Mammary epithelial cell (primary cell): ENCODE data around the gene CKMT2.

Experiments used
- EZH2 ChIP-seq: IDR thresholded peaks from 2 replicates; pipeline ENCODE4 v1.6.1; 2012; ENCODE audit warnings: low read length, inconsistent platforms, borderline replicate concordance
- TF ChIP-seq, protein P1 (sequence below), 2 donors: IDR thresholded peaks in 1 of 2; conservative IDR thresholded peaks in 1 of 2; 2 replicates each; pipeline ENCODE4 v1.5.1; 2011 to 2012; ENCODE audit warnings: inconsistent platforms in 2 of 2, low read length in 2 of 2, mild to moderate bottlenecking in 2 of 2, control low read depth in 1 of 2, low read depth in 1 of 2; ENCODE audit not compliant: insufficient read depth in 1 of 2; ENCODE audit errors: extremely low read depth in 1 of 2

DNA sequence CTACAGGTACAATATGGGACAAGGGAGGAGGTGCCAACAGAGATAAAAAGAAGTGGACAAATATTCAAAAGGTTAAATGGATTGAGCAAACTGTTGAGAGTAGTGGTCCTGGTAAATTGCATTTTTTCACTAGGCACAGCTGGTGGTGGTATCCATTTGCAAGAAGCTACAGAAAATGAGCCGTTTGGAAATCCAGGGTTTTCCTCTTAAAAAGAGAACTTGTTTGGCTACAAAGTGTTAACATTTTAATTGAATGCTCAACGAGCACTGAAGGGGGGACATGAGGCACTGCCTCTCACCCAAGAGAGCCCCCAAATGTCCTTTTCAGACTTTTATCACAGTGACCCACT lies 67.8 kb downstream of the CKMT2 start:
- TF ChIP-seq, protein P1, sequence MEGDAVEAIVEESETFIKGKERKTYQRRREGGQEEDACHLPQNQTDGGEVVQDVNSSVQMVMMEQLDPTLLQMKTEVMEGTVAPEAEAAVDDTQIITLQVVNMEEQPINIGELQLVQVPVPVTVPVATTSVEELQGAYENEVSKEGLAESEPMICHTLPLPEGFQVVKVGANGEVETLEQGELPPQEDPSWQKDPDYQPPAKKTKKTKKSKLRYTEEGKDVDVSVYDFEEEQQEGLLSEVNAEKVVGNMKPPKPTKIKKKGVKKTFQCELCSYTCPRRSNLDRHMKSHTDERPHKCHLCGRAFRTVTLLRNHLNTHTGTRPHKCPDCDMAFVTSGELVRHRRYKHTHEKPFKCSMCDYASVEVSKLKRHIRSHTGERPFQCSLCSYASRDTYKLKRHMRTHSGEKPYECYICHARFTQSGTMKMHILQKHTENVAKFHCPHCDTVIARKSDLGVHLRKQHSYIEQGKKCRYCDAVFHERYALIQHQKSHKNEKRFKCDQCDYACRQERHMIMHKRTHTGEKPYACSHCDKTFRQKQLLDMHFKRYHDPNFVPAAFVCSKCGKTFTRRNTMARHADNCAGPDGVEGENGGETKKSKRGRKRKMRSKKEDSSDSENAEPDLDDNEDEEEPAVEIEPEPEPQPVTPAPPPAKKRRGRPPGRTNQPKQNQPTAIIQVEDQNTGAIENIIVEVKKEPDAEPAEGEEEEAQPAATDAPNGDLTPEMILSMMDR (conservative IDR thresholded peaks at IDR 0.05 in 1 of 2, IDR thresholded peaks at IDR 0.05 in 1 of 2; ENCODE audit: extremely low read depth in 1 of 2, insufficient read depth in 1 of 2, low read depth in 1 of 2, low read length in 2 of 2), result no peak
- no peak for TF ChIP-seq EZH2
